Effector memory CD4-positive, alpha-beta T cell (primary cell): ENCODE measurements around the gene REM1.
"Not testable (repeated sequence)": the region's sequence is repeated elsewhere in the genome, so short reads cannot be mapped to it uniquely, and the experiment has no call there.

Experiments
- DNase-seq, 3 donors: peaks; one replicate each; pipeline ENCODE4 v3.0.0-alpha.2; 2020
- H3K27ac ChIP-seq: 2 replicates; pipeline ENCODE4 v1.7.0; 2013; ENCODE audit warnings: mild to moderate bottlenecking, low read length, moderate library complexity; ENCODE audit not compliant: insufficient read depth, poor library complexity, severe bottlenecking
- H3K27me3 ChIP-seq: replicated peaks from 2 replicates; pipeline ENCODE4 v1.7.0; 2013; ENCODE audit warnings: mild to moderate bottlenecking, low read length; ENCODE audit not compliant: insufficient read depth, control insufficient read depth, poor library complexity, severe bottlenecking
- H3K36me3 ChIP-seq: 2 replicates; pipeline ENCODE4 v1.7.0; 2013; ENCODE audit warnings: mild to moderate bottlenecking, low read length, moderate library complexity; ENCODE audit not compliant: control insufficient read depth, insufficient read depth
- H3K4me1 ChIP-seq: 2 replicates; pipeline ENCODE4 v1.7.0; 2013; ENCODE audit warnings: low read length, mild to moderate bottlenecking; ENCODE audit not compliant: control insufficient read depth, insufficient read depth, poor library complexity, severe bottlenecking
- H3K4me3 ChIP-seq: 2 replicates; pipeline ENCODE4 v1.7.0; 2013; ENCODE audit warnings: low read length, low read depth, mild to moderate bottlenecking; ENCODE audit not compliant: insufficient read depth, poor library complexity, severe bottlenecking
- H3K9me3 ChIP-seq: 2 replicates; pipeline ENCODE4 v1.7.0; 2013; ENCODE audit warnings: mild to moderate bottlenecking, low read length, moderate library complexity; ENCODE audit not compliant: control insufficient read depth

The REM1 gene

DNA sequence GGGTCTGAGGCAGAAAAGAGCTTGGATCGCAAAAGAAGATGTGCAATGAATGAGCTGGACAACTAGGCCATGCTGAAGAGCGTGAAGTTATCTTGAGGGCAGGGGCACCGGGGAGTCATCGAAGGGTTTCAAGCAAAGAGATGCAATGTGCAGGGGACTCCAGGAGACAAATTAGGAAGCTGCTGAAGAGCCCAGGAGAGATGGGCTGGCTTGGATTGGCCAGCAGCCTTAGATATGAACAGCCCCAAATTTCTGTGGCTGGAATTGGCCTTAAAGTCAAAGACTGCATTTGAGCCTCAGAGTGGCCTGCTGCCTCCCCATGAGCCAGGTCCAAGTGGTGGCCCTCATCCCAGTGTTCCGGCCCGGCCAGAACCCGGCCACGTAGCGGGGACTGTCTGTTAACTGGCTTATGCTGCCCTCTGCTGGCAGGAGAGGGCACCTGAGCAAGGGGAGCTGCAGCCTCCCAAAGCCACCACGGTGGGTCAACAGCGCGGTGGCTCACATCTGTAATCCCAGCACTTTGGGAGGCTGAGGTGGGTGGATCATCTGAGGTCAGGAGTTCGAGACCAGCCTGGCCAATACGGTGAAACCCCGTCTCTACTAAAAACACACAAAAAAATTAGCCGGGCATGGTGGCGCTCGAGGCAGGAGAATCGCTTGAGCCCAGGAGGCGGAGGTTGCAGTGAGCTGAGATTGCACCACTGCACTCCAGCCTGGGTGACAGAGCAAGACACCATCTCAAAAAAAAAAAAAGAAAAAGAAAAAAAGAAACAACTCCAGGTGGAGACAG, 28.0 kb downstream of the REM1 start:
- H3K9me3 ChIP-seq, H3K27ac ChIP-seq, H3K4me3 ChIP-seq, H3K27me3 ChIP-seq, H3K36me3 ChIP-seq, H3K4me1 ChIP-seq: not testable (repeated sequence)
- DNase-seq = peak; percentile 41 to 68 (median 52)

- Histone ChIP-seq H3K36me3 (no peaks in the 10 kb centered on the region), H3K27ac (no peak overlapping the region), H3K4me3 (no peak overlapping the region), H3K27me3 (no peaks in the 10 kb centered on the region), H3K9me3 (no peaks in the 10 kb centered on the region), H3K4me1 (no peaks in the 10 kb centered on the region)
- DNase-seq = no peak
Measured at GRCh38 chr20:31505903-31506302, 30.8 kb downstream of the REM1 start.

DNA sequence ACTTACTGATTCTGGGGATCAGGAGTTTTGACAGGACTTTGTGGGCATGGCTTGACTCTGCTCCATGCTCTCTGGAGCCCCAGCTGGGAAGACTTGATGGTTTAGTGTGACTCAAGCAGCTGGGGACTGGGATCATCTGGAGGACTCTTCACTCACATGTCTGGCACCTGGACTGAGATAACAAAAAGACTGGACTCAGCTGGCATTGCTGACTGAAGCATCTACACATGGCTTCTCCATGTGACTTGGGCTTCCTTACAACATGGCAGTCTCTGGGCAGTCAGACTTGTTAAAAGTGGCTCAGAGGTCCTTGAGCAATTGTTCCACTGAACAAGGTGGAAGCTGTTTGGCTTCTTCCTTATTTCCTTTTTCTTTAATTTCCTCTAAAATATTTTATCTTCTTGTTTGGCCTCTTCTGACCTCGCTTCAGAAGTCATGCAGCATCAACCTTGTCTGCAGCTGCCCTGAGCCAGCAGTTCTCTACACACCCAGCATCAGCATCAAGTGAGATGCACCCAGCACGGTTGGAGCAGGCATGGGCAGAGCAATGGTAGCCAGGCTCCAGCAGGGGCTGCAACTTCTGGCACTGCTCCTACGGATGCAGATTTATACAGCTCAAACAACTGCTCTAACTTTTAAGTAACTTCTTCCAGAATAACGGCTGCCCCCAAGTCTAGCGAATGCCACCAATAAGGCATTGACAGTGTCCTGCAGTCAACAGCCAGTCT, 33.6 kb downstream of the REM1 start:
- Histone ChIP-seq H3K4me1 (no peaks in the 10 kb centered on the region), H3K27me3 (no peaks in the 10 kb centered on the region), H3K4me3 (no peak overlapping the region), H3K27ac (no peak overlapping the region), H3K36me3 (no peaks in the 10 kb centered on the region), H3K9me3 (no peaks in the 10 kb centered on the region)
- DNase-seq = no peak

- peak within 1 kb of the TSS; percentile 80 for H3K27ac ChIP-seq
- DNase-seq = peak; percentile 77 to 86 (median 80)
Measured at GRCh38 chr20:31514154-31515071, 39.3 kb downstream of the REM1 start, which contains the start of gene HM13. TSS of gene HM13 (plus strand) at chr20:31514442. CDS start at chr20:31514552, 110 bp downstream.

DNA sequence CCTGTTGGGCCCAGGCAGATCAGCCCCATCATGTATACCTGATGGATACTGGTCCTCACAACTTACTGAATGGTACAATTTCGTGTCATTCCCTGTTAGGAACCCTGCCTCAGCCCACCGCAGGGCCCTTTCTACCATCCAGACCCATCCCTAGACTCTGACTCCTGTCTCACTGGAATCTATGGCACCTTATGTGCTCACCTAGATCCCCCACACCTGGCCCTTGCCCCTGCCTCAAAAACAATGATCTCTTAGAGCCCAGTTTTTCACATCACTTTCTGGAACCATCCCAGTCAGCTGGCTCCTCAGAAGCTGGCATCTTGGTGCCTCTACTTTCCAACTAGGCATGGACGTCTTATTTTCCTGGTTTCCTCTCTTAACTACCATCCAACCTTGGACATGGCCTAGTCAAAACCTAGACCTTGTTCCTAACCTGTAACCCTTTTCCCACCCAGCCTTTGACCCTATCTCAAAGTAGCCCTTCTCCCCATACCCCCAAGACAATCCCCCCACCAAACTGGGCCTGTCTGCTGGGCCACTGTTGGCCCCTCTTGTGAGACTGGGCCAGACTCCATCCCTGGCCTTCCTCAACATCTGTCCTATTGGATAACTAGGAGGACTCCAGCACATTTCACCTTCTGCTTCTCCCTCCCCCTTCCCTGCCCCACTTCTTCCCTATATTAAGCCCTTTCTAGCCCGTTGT, 40.1 kb downstream of the REM1 start:
- peak overlapping the region; percentile 80 for H3K27ac ChIP-seq
- H3K4me1 ChIP-seq = peaks cover 26% of the 10 kb centered on the region

More at GRCh38 chr20:31514154-31515071, 39.3 kb downstream of the REM1 start, which contains the start of gene HM13:
- Histone ChIP-seq H3K36me3 (peaks cover 3% of the 10 kb centered on the region), H3K9me3 (no peaks in the 10 kb centered on the region), H3K4me3 (peak within 1 kb of the TSS; percentile 91), H3K4me1 (peaks cover 26% of the 10 kb centered on the region), H3K27me3 (no peaks in the 10 kb centered on the region)

GRCh38 chr20:31515775-31516107, 40.7 kb downstream of the REM1 start:
- no peaks in the 10 kb centered on the region for H3K9me3 ChIP-seq
- H3K4me3 ChIP-seq = peak overlapping the region; percentile 91
- H3K36me3 ChIP-seq = peaks cover 4% of the 10 kb centered on the region
- no peak overlapping the region for H3K27ac ChIP-seq
- peaks cover 26% of the 10 kb centered on the region for H3K4me1 ChIP-seq
- no peaks in the 10 kb centered on the region for H3K27me3 ChIP-seq
- no peak for DNase-seq

More for the DNA sequence above, 40.1 kb downstream of the REM1 start:
- Histone ChIP-seq H3K36me3 (peaks cover 4% of the 10 kb centered on the region), H3K4me3 (peak overlapping the region; percentile 91), H3K27me3 (no peaks in the 10 kb centered on the region), H3K9me3 (no peaks in the 10 kb centered on the region)
- no peak for DNase-seq

DNA sequence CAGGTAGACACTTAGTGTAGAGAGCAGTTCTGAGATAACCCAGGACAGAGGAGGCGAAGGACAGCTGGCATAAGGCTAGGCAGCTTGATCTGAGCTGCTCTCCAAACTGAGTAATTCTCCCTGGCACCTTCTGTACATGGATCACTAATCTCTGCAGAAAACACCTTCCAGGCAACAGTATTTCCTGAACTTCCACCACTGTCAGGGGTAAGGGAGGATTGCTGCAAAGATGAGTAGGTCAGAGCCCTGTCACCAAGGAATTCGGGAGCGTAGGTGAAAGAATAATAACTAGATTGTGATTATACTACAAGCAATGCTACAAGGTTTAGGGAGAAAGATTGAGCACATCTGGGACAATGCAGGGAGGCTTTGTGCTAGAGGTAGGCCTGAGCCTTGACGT, 41.1 kb downstream of the REM1 start:
- Histone ChIP-seq H3K4me1 (peaks cover 26% of the 10 kb centered on the region), H3K27me3 (no peaks in the 10 kb centered on the region), H3K27ac (no peak overlapping the region), H3K9me3 (no peaks in the 10 kb centered on the region), H3K36me3 (peaks cover 4% of the 10 kb centered on the region), H3K4me3 (peak overlapping the region; percentile 91)
- no peak for DNase-seq

DNA sequence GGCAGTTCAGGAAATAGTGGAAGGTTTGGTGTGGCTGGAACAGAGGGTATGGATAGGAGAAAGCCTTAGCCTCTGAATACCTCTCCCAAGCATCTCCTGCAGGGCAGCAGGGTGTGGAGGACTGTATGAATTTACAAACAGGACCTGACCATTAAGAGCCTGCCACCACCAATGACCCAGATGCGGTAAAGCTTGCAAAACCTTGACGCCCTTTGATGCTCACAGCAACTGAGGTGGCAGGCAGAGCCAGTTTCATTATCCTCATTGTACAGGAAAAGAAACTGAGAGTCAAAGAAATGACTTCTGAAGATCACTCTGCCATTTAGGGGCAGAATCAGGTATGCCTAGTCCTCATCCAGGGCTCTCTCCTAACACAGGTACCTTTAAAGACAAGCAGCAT, 41.6 kb downstream of the REM1 start:
- Histone ChIP-seq H3K27ac (peak overlapping the region; percentile 24), H3K4me1 (peaks cover 26% of the 10 kb centered on the region), H3K9me3 (no peaks in the 10 kb centered on the region)

DNA sequence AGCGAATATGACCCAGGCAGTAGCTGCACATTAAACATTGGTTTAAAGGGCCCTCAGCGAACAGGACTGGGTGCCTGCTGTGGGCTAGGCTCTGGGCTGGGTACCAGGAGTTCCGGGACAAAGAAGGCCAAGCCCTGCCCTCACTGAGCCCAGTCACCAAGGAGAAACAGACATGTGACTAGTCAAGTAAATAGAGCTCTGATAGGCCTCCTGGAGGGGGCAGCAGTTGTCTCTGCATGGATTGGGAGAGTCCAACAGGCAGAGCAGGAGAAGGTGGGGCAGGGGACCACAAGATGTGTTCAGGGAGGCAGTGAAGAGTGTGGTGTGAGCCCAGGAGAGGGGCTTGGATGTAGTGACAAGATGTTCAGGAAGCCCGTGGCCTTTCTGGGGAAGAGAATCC, 42.3 kb downstream of the REM1 start:
- H3K4me1 ChIP-seq = peaks cover 28% of the 10 kb centered on the region
- H3K9me3 ChIP-seq = no peaks in the 10 kb centered on the region
- no peak overlapping the region for H3K27ac ChIP-seq
- H3K4me3 ChIP-seq = no peak overlapping the region
- DNase-seq = no peak
- no peaks in the 10 kb centered on the region for H3K27me3 ChIP-seq
- H3K36me3 ChIP-seq = peaks cover 4% of the 10 kb centered on the region

More for the DNA sequence above, 41.6 kb downstream of the REM1 start:
- H3K36me3 ChIP-seq = peaks cover 4% of the 10 kb centered on the region
- H3K27me3 ChIP-seq = no peaks in the 10 kb centered on the region
- peak in 1 of 3 donors; percentile 4 for DNase-seq
- peak overlapping the region; percentile 41 for H3K4me3 ChIP-seq
